ENCODE data around the gene PTPRS. TPM values are rescaled to one million over a fixed set of nuclear protein-coding genes. Genes with fewer than 3 reads are reported as not detected.

The PTPRS gene
- total and polyA plus RNA-seq, 9 of the 15 experiments (the other 6 are each of a cell fraction or from before 2014, with no cell fraction given), result 1.1 to 49.4 (median 14.1) TPM

- Histone ChIP-seq H3K27ac (ENCODE audit: extremely low read depth, low read depth, low read length) (no peak overlapping the region), H3K79me2 (ENCODE audit: control insufficient read depth, insufficient read depth, low read length) (no peaks in the 10 kb centered on the region), H4K20me1 (replicated peaks; ENCODE audit: control insufficient read depth, insufficient read depth, low read length) (peaks cover under 1% of the 10 kb centered on the region; the same call in 1 of the 2 replicates), H2AFZ (ENCODE audit: low read depth, low read length) (no peak overlapping the region), H3K9ac (ENCODE audit: insufficient read depth in 1 of 2, low read depth in 2 of 2, low read length in 2 of 2) (no peak overlapping the region), H3K4me1 (replicated peaks in 1 of 2; ENCODE audit: control insufficient read depth in 2 of 2, insufficient read depth in 2 of 2, low read length in 2 of 2) (peaks cover 0 to 5% of the 10 kb centered on the region in 2 experiments; a peak in 2 of 5 replicates), H3K27me3 (ENCODE audit: control insufficient read depth in 2 of 2, insufficient read depth in 2 of 2, low read length in 2 of 2) (no peaks in the 10 kb centered on the region; a peak in 1 of 5 replicates), H3K4me2 (ENCODE audit: insufficient read depth, low read length) (no peak overlapping the region), H3K4me3 (no peak overlapping the region), H3K9me3 (replicated peaks; ENCODE audit: control insufficient read depth, insufficient read depth, low read depth, low read length) (no peaks in the 10 kb centered on the region), H3K36me3 (ENCODE audit: control insufficient read depth, insufficient read depth, low read length) (no peaks in the 10 kb centered on the region), H3K9me1 (ENCODE audit: control insufficient read depth, insufficient read depth, low read length) (no peaks in the 10 kb centered on the region)
- 43% methylated on average over 7 of the region's 9 CpGs for WGBS (ENCODE audit: insufficient coverage, low coverage, missing lambda C conversion rate)
- DNase-seq (ENCODE audit: extremely low read depth in 1 of 4, low spot score in 3 of 4) (no peak), ATAC-seq (no peak), FAIRE-seq (no peak)
- in situ Hi-C loops (cut with MboI), result no loop called here
- ChIA-PET POLR2A (interaction anchor here (0.6 kb wide), 1 partner anchor 162 kb away, joined by 3 read pairs; no protein-coding TSS in a partner anchor), CTCF (ENCODE audit: low intra/inter-chr PET ratio) (interaction anchor here (0.5 kb wide), 1 partner anchor 1292 kb away, joined by 5 read pairs; no protein-coding TSS in a partner anchor)
- BruUV-seq (replicated peaks), result no TSS peak
- intact Hi-C loops (cut with micrococcal nuclease), result no loop called here
- TF ChIP-seq HIVEP1 (CRISPR knock-in tag; IDR thresholded peaks at IDR 0.05) (no peak), SMARCB1 (IDR thresholded peaks at IDR 0.05; ENCODE audit: insufficient read length, low read depth) (no peak), C11orf30 (IDR thresholded peaks at IDR 0.05; ENCODE audit: low read depth) (peak; percentile 50; the same call in 1 of the 2 replicates), LEF1 (IDR thresholded peaks at IDR 0.05) (no peak), HOXB6 (CRISPR knock-in tag; IDR thresholded peaks at IDR 0.05; ENCODE audit: borderline replicate concordance) (no peak), LARP7 (IDR thresholded peaks at IDR 0.05) (no peak), U2AF1 (optimal IDR thresholded peaks at IDR 0.05; ENCODE audit: low read depth, low read length) (no peak), ZNF316 (IDR thresholded peaks at IDR 0.05) (peak; percentile 69), USF1 (CRISPR knock-in tag; IDR thresholded peaks at IDR 0.05) (no peak), RBM15 (IDR thresholded peaks at IDR 0.05; ENCODE audit: insufficient read depth, low read length) (no peak), CREM (IDR thresholded peaks at IDR 0.05; ENCODE audit: low read depth) (no peak)
- TF ChIP-seq, protein P1, sequence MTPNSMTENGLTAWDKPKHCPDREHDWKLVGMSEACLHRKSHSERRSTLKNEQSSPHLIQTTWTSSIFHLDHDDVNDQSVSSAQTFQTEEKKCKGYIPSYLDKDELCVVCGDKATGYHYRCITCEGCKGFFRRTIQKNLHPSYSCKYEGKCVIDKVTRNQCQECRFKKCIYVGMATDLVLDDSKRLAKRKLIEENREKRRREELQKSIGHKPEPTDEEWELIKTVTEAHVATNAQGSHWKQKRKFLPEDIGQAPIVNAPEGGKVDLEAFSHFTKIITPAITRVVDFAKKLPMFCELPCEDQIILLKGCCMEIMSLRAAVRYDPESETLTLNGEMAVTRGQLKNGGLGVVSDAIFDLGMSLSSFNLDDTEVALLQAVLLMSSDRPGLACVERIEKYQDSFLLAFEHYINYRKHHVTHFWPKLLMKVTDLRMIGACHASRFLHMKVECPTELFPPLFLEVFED (CRISPR knock-in tag; conservative IDR thresholded peaks at IDR 0.05), result no peak
Observed at GRCh38 chr19:5316138-5316537, 24.5 kb downstream of the PTPRS start.

Measured in K562 (cell line).